Activated CD4-positive, alpha-beta T cell treated with anti-CD3 and anti-CD28 coated beads, Interleukin-2, amount 50 U/mL, for 48 hours (primary cell): ENCODE measurements around the gene EIF3F.

Source experiments
- DNase-seq, 2 experiments: peaks; one replicate each; pipeline ENCODE4 v3.0.0-alpha.2; 2020

Gene EIF3F

DNA sequence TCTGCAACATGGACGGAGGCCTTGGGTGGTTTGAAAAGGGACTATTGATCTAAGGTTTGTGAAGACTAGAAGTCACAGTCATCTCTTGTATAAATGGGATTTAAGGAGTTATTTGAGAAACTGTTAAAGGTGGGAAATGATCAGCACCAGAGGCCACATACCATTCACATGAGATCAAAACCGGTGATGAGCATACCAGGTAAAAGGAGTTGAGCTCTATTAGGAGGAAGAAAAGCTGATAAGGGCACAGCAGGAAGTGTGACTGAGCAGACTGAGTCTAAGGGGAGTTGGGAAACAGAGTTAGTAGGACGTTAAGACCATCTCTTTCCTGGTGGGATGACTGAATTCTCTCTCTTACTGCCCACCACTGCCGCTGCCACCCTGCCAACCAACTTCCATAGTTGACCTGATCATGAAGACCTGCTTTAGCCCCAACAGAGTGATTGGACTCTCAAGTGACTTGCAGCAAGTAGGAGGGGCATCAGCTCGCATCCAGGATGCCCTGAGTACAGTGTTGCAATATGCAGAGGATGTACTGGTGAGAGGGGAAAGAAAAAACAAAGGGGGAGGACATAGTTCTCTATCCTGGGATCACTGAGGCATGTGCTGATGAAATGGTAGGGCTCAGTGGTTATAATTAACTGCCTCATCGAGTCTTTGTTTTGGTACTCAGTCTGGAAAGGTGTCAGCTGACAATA is 7.6 kb downstream of the EIF3F start:
- no peak for DNase-seq

- DNase-seq = no peak
Observed at GRCh38 chr11:7999795-8000194, 12.7 kb downstream of the EIF3F start.

GRCh38 chr11:8000390-8000789 is 13.3 kb downstream of the EIF3F start:
- DNase-seq = no peak

GRCh38 chr11:8002676-8003075 is 15.5 kb downstream of the EIF3F start:
- no peak for DNase-seq

DNA sequence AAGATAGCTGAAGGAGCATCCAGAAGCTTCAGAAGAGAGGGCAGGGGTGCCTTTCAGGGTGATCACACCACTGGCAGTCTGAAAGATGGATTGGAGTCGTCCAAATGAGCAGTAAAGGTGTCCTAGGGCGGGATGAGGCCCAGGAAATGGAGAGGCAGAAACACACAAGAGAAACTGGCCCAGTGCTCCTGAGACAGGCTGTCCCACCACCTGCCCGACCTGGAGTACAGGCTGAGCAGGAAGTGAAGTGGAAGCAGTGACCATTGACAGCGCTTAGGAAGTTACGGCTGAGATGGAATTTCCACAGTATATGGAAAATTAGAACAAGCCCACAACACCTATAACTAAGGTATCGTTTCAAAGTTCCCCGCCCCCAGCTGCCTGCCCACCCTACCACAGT is 16.1 kb downstream of the EIF3F start:
- DNase-seq = no peak

DNA sequence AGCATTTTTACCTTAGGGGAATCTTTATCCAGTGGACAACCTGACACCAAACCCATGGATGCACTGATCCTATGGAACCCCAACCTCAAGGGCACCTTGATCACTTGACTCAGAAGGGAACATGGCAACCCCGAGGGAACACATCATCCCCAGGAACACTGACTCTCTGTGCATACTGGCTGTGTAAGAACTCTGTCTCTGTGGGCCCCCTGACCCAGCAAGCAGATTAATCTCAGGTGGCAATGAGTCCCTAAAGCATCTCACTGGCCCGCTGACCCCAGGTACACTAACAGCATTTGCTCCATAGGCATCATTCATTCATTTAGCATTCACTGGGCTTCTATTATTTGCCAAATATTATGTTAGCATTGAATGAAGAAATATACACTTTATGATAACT is 16.9 kb downstream of the EIF3F start:
- DNase-seq = no peak

DNA sequence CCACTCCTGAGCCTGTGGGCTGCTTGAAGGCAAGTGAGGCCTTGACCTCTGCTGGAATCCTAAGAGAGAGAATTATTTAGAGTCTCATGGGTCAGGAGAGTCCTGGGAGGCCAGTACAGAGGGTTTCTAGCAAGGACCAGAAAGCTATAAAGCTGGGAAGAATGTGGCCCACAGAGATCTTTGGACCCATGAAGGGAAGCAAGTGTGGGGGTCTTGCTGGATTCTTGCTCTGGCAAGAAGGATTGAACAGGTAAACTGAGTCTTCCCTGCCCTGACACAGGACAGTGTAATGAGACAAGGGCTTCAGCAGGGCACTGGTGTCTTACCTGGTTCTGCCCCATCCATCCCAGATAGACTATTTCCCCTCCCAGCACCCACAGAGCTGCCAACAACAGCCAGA is 18.4 kb downstream of the EIF3F start:
- DNase-seq = no peak

- DNase-seq = peak; percentile 52 to 60
Observed at GRCh38 chr11:8006349-8006977, 19.3 kb downstream of the EIF3F start.

GRCh38 chr11:8008212-8008611 is 21.1 kb downstream of the EIF3F start:
- no peak for DNase-seq

- no peak for DNase-seq
Observed at GRCh38 chr11:8009856-8010255, 22.7 kb downstream of the EIF3F start.

GRCh38 chr11:8011371-8011770 is 24.2 kb downstream of the EIF3F start:
- DNase-seq = no peak

- no peak for DNase-seq
Observed at GRCh38 chr11:8011981-8012444, 24.9 kb downstream of the EIF3F start.

- DNase-seq = no peak
Observed at GRCh38 chr11:8013833-8014232, 26.7 kb downstream of the EIF3F start.

- DNase-seq = no peak
Observed at GRCh38 chr11:8015753-8016239, 28.7 kb downstream of the EIF3F start.

DNA sequence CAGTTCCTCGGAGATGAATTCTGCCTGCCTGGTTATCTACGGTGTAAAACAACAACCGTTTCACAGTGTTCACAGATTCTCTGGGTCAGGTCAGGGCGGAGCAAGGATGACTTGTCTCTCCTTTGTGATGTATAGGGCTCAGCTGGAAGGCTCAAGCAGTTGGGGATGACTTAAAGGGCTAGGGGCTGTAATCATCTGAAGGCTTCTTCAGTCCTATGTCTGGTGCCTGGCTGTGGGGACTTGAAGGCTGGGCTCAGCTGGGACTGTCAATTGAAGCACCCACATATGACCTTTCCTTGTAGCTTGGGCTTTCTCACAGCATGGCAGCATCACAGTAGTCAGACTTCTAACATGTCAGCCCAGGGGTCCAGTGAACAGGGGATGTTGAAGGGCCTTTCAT is 29.3 kb downstream of the EIF3F start:
- no peak for DNase-seq

GRCh38 chr11:8017071-8017470 is 29.9 kb downstream of the EIF3F start:
- no peak for DNase-seq

DNA sequence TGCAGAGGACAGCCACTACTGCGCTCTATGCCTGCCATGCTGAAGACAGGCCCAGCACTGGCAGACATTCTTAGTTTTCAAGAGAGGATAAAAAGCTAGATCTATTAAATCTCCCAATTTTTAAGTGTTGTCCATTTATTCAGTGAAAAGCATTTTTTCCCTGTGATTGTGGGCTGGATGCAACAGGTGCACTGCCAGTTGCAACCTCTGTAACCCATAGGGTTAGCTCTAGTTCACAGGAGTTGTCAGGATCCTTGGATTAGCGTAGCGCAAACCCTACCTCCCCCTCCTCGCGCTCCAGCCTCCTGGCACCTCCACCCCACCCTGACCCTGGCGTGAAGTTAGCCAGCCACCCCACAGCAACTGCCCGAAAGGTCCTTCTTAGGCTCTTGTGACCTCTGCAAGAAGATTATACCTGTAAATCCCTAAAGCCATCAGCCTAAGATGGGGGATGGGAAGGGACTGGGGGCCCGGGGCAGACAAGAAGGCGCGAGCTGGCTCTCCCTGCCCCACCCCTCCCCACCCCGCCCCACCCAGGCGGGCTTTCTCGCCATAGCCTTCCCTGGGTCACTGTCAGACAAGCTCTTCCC is 30.9 kb downstream of the EIF3F start:
- no peak for DNase-seq

- DNase-seq = peak; percentile 51 to 63
Observed at GRCh38 chr11:8018484-8019313, 31.6 kb downstream of the EIF3F start.

DNA sequence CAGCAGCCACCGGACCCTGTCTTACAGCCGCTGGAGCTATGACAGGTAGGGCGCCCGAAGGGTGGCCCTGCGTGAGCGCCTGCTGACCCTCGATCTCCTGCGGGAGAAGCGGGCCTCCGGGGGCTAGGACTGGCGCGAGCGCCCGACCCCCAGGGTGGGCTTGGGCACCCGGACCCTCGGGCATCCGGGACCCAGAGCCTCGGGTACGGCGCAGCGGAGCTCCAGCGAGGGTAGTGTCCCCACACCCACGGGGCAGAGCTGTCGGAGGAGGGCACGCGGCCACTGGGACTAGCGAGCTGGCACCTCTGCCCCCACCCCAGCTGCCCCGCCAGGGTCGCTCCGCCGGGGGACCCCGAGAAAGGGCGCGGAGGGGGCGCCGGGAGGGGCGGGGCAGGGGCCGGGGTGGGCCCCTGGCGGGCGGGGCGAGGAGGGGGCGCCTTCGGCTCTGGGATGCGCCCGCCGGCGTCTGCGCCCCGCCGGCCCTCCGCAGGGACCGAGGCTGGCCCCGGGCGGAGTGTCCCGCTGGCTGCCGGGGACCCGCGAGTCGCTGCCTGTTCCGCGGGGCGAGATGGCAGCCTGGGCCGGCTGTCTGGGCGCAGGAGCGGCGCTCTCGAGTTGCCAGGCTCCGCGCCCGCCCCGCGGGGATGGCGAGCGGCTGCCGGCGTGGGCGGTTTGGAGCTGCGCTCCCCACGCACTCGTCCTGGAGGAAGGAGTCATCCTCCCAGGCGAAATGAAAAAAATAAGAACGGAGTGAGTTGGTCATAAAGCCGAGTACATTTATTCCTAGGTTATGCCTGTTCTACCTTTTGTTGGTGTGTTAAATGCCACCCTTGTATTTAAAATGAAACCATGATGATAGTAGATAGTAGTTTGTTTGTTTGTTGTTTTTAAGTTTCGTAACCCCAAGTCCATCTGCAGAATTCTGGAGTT is 32.4 kb downstream of the EIF3F start:
- peak; percentile 36 to 39 for DNase-seq

DNA sequence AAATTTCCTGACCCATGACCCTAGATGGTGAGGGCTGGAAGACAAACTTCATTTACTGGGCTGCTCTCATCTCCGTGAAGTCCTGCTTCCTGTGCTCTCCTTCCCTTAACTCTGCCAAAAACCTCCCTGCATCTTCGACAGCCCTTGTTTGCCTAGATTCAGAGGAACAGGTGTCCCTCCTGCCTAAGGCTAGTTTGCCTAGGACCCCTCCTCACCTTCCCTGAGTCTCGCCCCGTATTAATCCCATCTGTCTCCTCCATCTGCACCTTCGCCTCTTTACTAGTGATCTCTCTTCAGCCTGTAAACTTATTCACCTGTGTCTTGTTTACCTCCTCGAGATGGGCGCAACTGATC is 33.1 kb downstream of the EIF3F start:
- no peak for DNase-seq

DNA sequence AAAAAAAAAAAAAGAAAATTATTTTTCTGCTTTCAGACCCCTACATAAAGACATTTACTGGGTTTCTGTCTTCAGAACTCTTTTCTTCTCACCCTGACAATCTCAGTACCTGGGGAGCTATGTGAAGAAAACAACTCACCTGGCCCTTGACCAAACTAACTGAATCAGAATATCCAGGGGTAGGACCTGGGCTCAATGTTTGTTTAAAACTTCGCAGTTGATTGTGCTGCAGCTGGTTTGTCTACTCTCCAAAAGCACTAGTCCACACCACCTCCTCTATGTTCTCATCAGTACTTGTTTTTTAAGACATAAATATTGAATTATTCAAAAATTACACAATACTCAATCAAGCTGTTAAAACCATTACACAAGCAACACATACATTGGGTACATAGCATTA is 34.8 kb downstream of the EIF3F start:
- DNase-seq = no peak

- DNase-seq = no peak
Observed at GRCh38 chr11:8022876-8023275, 35.7 kb downstream of the EIF3F start.
